HG02870 (cell line): ENCODE results near the gene CALHM1.
"Not testable (repeated sequence)": the region's sequence is repeated elsewhere in the genome, so short reads cannot be mapped to it uniquely, and the experiment has no call there.

Source experiments
- ATAC-seq: cut with Tn5 transposase; IDR thresholded peaks from one replicate; pipeline ENCODE4 v1.9.1; 2021; ENCODE audit warnings: mild to moderate bottlenecking, moderate library complexity; ENCODE audit not compliant: unreplicated experiment

Gene CALHM1

DNA sequence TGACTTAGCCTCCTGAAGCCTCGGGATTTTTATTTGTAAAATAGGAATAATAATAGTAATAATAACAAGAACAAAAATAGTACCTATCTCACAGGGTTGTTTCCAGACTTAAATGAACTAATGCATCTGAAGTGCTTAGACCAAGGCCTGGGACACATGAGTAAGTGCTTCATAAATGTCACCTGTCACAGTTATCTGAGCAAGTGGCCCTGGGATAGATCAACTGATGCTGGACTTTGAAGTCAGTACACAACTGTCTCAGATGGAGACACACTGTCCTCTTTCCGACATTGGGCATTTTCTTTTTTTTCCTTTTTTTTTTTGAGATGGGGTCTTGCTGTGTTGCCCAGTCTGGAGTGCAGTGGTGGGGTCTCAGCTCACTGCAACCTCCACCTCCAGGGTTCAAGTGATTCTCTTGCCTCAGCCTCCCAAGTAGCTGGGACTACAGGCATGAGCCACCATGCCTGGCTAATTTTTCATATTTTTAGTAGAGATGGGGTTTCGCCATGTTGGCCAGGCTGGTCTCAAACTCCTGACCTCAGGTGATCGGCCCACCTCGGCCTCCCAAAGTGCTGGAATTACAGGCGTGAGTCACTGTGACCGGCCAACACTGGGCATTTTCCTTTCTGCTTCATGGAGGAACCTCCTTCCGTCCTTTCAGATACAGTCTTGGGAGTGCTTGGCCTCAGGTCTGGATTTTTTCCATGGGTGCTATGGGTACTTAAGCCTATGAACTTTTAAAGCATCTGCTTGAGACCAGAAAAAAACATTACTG lies 28.1 kb upstream of the CALHM1 start:
- not testable (repeated sequence) for ATAC-seq

DNA sequence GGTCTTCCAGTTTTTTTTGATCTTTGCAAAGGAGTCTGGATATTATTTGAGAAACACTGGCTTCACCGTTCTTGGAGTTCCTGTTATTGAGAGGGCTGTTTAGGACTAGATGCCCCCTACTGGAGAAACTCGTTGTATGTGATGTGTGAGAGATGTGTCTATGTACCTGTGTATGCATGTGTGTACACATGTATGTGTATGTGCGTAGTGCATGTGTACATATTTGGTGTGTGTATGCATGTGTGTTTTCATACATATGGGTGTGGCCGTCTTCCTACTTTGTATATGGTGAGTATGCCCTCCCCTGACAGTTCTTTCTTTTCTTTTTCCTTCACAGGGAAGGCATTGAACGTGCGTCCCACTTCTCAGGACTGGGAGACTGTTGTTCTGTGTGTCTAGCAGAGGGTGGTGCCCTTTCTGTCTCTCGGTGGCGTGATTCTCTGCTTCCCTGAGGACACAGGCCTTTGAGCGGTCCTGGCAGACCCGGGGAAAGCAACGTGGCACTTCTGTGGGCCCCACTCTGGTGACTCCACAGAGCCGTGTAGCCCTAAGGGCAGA lies 23.4 kb upstream of the CALHM1 start:
- ATAC-seq: peak; percentile 76

- no peak for ATAC-seq
Observed at GRCh38 chr10:103480521-103480920, 21.8 kb upstream of the CALHM1 start.

- ATAC-seq: no peak
Observed at GRCh38 chr10:103479135-103479534, 20.4 kb upstream of the CALHM1 start, which contains the start of gene CALHM3. Gene CALHM3 (minus strand): TSS chr10:103479240. CDS start chr10:103479032, 208 bp downstream.

GRCh38 chr10:103478671-103479070 lies 20.0 kb upstream of the CALHM1 start:
- no peak for ATAC-seq

DNA sequence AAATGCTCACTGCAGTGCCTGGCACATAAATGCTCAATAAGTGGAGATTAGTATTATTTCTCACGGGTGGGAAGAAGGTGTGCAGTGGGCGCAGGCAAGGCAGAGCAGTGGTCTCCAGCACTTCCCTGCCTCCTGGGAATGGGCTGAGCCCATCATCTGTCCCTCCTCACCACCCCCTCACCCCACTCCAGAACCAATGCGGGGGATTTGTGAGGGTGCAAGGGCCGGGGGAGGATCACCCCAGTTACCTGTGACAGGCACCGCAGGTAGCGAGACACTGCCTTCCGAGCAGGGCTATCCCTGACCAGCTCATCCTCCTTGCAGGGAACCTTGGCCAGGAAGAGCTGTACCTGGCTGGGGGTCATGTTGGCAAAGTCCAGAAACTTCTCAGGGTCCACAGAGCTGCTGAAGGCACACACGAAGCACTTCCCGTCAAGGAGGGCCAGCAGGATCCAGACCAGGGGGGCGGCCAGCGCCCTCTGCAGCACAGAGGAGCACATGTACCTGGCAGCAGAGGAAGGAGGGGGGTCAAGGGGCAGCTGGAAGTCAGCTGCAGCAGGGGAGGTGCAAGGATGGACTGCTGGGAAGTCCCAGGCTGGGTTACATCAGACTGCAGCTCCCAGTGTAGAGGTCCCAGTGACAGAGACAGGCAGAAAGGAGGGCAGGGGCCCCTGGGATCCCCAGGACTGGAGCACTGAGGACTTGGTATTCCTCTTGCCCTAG lies 17.5 kb upstream of the CALHM1 start:
- no peak for ATAC-seq

GRCh38 chr10:103475437-103475836 lies 16.7 kb upstream of the CALHM1 start:
- no peak for ATAC-seq

DNA sequence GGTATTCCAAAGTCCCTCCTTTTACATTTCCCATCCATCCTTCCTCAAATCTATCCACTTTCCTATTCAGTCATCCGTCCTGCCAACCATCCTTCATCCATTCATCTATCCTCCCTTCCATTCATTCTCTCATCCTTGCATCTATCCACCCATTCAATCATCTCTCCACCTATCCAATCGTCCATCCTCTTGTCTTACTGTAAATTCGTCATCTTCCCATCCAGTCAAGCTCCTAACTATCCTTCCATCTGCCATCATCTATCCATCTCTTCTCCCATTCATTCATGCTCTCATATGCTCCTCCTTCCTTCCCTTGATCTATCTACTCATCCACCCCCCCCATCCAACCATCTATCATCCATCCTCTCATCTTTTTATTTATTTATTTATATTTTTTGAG lies 15.4 kb upstream of the CALHM1 start:
- no peak for ATAC-seq

DNA sequence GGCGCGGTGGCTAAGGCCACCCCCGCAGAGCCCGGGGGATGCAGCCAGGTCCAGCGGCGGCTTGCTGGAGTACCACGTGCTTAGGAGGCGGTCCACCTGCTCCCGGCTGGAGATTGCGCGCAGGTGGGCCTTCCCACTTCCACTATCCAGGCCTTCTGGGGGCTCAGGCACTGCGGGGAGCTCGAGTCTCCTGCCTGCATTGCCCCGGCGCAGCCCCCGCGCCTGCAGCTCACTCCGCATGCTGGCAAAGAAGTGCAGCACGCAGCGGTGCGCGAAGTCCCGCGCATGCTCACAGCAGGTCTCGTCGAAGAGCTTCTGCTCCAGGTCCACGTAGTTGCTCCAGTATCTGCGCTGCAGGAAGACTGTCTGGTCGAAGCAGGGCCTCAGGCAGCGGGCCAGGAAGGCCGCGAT lies 14.6 kb upstream of the CALHM1 start:
- ATAC-seq: no peak

DNA sequence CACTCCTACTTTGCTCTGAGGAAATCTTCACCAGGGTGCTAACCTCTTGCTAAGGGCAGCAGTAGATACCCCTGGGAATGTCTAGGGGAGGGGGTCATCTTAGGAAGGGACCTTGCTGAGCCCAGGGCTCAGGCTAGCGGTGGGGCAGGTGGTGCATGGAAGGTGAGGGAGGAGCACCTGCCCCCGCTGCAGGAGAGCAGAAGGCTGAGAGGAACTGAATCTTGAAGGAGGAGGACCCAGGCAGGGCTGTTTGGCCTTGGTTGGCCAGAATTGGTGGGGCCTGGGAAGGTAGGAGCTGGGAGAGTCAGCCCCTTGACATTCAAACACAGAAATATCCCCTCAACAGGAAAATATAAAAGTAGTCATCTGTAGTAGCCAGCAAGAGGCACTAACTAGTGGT lies 13.3 kb upstream of the CALHM1 start:
- peak; percentile 31 for ATAC-seq

- peak; percentile 68 for ATAC-seq
Observed at GRCh38 chr10:103470761-103471653, 12.3 kb upstream of the CALHM1 start.

DNA sequence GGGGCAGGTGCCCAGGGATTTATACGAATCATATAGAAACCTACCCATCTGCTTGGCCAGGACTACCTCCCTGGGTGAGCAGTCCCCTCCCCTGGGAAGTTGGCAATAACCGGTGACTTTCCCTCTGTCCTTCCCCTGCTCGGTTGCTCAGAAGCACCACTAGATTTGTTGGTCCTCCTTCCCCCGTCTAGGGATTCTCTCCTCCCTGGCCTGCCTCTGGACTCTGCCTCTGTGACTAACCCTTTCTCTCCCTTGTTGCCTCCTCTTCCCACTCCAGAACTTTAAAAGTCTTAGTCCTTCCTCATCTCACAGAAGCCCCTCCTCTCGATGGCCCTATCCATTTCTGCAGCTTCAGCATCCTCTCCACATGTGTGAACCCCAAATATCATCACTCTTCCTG lies 10.5 kb upstream of the CALHM1 start:
- ATAC-seq: no peak

GRCh38 chr10:103467406-103467805 lies 8.7 kb upstream of the CALHM1 start:
- no peak for ATAC-seq

GRCh38 chr10:103466734-103467133 lies 8.0 kb upstream of the CALHM1 start:
- ATAC-seq: no peak

DNA sequence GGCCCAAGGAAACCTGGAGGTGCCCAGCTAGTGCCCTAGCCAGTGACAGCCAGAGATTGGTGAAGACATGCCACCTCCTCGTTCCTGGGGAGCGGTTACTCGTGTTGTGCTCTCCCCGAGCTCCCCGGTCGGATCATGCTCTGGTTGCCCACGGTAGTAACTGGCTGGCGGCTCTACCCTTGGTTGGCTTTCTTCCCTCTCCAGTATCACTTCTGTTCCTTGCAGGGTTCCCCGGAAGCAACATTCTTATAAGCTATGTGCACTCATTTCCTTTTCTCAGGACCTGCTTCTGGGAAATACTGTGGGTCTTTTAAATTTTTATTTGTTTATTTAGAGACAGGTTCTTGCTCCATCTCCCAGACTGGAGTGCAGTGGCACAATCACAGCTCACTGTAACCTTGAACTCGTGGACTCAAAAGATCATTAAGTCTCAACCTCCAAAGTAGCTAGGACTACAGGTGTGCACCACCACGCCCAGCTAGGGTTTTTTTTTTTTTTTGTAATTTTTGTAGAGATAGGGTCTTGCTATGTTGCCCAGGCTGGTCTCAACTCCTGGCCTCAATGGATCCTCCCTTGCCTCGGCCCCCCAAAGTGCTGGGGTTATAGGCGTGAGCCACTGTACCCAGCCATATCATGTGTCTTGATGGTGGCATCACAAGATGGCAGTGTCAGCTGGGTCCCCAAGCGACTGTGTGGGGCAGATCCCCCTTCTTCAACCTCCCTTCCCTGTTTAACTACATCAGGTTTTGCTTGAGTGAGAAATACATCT lies 6.9 kb upstream of the CALHM1 start:
- no peak for ATAC-seq

DNA sequence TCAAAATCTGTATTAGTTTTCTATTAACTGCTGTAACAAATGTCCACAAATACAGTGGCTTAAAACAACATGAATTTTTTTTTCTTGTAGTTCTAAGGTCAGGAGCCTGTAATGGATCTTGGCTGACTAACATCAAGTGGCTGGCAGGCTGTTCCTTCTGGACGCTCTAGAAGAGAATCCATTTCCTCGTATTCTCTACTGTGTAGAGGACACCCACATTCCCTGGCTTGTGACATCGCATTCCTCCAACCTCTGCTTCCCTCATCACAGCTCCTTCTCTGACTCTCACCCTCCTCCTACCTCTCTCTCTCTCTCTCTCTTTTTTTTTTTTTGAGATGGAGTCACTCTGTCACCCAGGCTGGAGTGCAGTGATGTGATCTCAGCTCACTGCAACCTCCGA lies 4.8 kb upstream of the CALHM1 start:
- ATAC-seq: no peak

GRCh38 chr10:103459615-103460014 lies 915 bp upstream of the CALHM1 start:
- no peak for ATAC-seq

DNA sequence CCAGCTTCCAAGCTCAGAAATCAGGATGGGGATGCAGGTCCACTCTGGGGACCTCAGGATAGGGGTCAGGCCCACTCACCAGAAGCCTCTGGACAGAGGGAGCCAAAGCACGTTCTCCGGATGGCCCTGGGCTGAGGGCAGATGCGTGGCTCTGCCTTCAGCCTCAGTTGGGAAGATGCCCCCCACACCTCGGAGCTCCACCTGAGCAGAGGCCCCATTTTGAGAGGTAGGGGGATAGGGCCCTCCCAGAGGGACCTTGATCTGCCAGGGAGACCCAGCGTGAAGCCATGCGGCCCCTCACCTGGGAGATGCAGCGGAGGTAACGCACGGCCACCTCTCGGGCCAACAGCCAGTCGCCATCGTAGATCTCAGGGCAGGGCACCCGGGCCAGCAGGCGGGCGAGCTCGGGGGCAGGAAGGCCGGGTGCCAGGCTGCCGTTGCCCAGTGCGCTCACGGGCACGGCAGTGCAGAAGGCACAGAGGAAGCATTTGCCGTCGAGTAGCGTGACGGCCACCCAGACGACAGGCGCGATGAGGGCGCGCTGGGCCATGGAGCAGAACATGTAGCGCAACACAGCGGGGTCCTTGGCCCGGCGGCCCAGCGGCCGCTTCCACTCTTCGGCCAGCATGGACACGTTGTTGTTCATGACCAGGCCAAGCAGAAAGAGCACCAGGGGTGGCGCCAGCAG lies 660 bp downstream of the CALHM1 start:
- ATAC-seq: no peak

DNA sequence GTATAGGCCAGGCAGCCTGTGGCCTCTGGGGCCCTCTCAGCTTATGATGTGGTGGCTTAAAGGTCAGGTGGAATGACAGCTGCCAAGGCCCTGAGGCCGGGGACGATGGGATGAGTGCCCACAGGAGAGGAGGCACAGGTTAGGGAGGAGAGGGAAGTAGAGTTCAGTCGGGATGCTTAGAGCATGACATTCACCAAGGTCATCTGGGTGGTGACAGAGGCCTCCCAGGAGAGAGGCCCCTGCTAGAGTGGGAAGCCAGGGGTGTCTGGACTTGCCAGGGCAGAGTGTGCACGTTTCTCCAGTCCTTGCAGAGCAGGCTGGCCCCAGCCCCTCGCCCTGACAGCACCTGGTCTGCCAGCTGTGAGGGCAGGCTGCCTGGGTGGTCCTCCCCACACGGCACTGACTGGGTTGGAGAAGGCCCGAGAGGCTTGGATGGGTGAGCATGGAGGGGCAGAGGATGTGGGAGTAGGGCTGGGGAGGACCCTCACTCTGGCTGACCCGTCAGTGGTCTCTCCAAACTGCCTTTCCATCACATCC lies 1.5 kb downstream of the CALHM1 start:
- no peak for ATAC-seq
